ENCODE measurements around the gene AGO1.
"Not testable (repeated sequence)": the region's sequence is repeated elsewhere in the genome, so short reads cannot be mapped to it uniquely, and the experiment has no call there.

Gene AGO1

GRCh38 chr1:35972631-35973030 lies 89.6 kb downstream of the AGO1 start:
- not testable (repeated sequence) for DNase-seq (ENCODE audit: low read depth)

- no peak for DNase-seq (ENCODE audit: low read depth)
Measured at GRCh38 chr1:35980090-35980489, 97.1 kb downstream of the AGO1 start.
